Hepatocyte (in vitro differentiated cells): ENCODE data around the gene STAM.

Source experiments
- CTCF ChIP-seq: fragments of 200-600 bp; sonication (generic); IDR thresholded peaks from 2 replicates; pipeline ENCODE4 v1.5.1; 2016; ENCODE audit warnings: antibody characterized with exemption, mild to moderate bottlenecking; ENCODE audit not compliant: poor library complexity
- EZH2 ChIP-seq: fragments of 200-600 bp; sonication (generic); IDR thresholded peaks from 2 replicates; pipeline ENCODE4 v1.6.1; 2016; ENCODE audit warnings: antibody characterized with exemption, mild to moderate bottlenecking, borderline replicate concordance
- EZH2phosphoT487 ChIP-seq: fragments of 200-600 bp; sonication (generic); IDR thresholded peaks from one replicate; pipeline ENCODE4 v1.6.1; 2018; ENCODE audit warnings: antibody characterized with exemption, mild to moderate bottlenecking, low read depth, moderate library complexity; ENCODE audit not compliant: unreplicated experiment, severe bottlenecking

- TF ChIP-seq CTCF (no peak), EZH2 (no peak), EZH2phosphoT487 (no peak)
Observed at GRCh38 chr10:17736223-17736622, 92.3 kb downstream of the STAM start.
